Stimulated activated CD4-positive, alpha-beta T cell treated with anti-CD3 and anti-CD28 coated beads, Interleukin-1b, Interleukin-23, amount 100 ng/mL, for 4 hours (primary cell): ENCODE results near the gene FIBCD1.

ENCODE experiments used
- DNase-seq, 2 donors: peaks; one replicate each; pipeline ENCODE4 v3.0.0-alpha.2; 2020; ENCODE audit warnings: low read depth in 2 of 2

FIBCD1 gene

GRCh38 chr9:130938652-130939404 is at the start of gene FIBCD1:
Gene FIBCD1 (minus strand): TSS chr9:130939247. CDS start chr9:130938607, 640 bp downstream.
- no peak for DNase-seq

- no peak for DNase-seq
Measured at GRCh38 chr9:130988400-130988747, 49.3 kb upstream of the FIBCD1 start.

GRCh38 chr9:130987738-130988399 is 48.8 kb upstream of the FIBCD1 start:
- no peak for DNase-seq

GRCh38 chr9:130987054-130987453 is 48.0 kb upstream of the FIBCD1 start:
- no peak for DNase-seq

- DNase-seq, result no peak
Measured at GRCh38 chr9:130986356-130986965, 47.4 kb upstream of the FIBCD1 start.

GRCh38 chr9:130985606-130986162 is 46.6 kb upstream of the FIBCD1 start:
- no peak for DNase-seq

- DNase-seq, result no peak
Measured at GRCh38 chr9:130985029-130985428, 46.0 kb upstream of the FIBCD1 start.

GRCh38 chr9:130984521-130984920 is 45.5 kb upstream of the FIBCD1 start:
- DNase-seq, result no peak

- DNase-seq, result no peak
Measured at GRCh38 chr9:130983970-130984369, 44.9 kb upstream of the FIBCD1 start.

GRCh38 chr9:130983359-130983670 is 44.3 kb upstream of the FIBCD1 start:
- DNase-seq, result no peak

GRCh38 chr9:130982636-130983358 is 43.8 kb upstream of the FIBCD1 start:
- DNase-seq, result no peak

- DNase-seq, result no peak
Measured at GRCh38 chr9:130981756-130982137, 42.7 kb upstream of the FIBCD1 start.

- DNase-seq, result no peak
Measured at GRCh38 chr9:130981002-130981755, 42.1 kb upstream of the FIBCD1 start.

GRCh38 chr9:130980526-130980925 is 41.5 kb upstream of the FIBCD1 start:
- no peak for DNase-seq

GRCh38 chr9:130979591-130980385 is 40.7 kb upstream of the FIBCD1 start:
- DNase-seq, result no peak

- DNase-seq, result no peak
Measured at GRCh38 chr9:130977811-130978221, 38.8 kb upstream of the FIBCD1 start.

- no peak for DNase-seq
Measured at GRCh38 chr9:130975932-130976841, 37.1 kb upstream of the FIBCD1 start.

- no peak for DNase-seq
Measured at GRCh38 chr9:130975156-130975555, 36.1 kb upstream of the FIBCD1 start.

- no peak for DNase-seq
Measured at GRCh38 chr9:130974697-130975096, 35.6 kb upstream of the FIBCD1 start.
